Uterus (tissue), 2 donors: Measurements from ENCODE around the gene PTPN14.

Experiments used
- POLR2A ChIP-seq, 2 donors: fragments of 450-650 bp; IDR thresholded peaks; one replicate each; pipeline ENCODE4 v1.6.1; 2016; ENCODE audit warnings: antibody characterized with exemption in 2 of 2, mild to moderate bottlenecking in 1 of 2, moderate library complexity in 1 of 2
- TF ChIP-seq, protein P1 (sequence below), 4 experiments: fragments of 200-600 bp in 2 of 4; fragments of 450-650 bp in 2 of 4; sonication (generic) in 2 of 4; IDR thresholded peaks; one replicate each; pipeline ENCODE4 v1.5.1; 2016 to 2019; ENCODE audit warnings: antibody characterized with exemption in 4 of 4, mild to moderate bottlenecking in 2 of 4, moderate library complexity in 1 of 4

DNA sequence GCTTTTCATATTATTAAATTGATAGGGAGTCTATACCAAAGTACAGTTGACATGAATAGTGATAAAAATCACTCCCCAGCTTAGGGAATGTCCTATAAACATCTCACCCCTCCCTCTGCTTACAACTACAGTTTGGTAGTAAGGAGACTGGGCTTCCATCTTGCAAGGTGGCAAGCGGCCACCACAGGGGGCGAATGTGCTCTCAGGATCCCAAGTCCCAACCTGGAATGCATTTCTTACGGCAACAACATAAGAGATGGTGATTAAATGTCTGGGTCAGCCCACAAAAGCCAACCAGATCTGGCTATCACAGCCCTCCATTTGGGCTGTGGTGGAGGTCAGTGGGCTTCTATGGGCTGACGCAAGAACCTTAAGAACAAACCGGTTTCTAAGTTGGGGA, 202.4 kb downstream of the PTPN14 start:
- TF ChIP-seq, protein P1, sequence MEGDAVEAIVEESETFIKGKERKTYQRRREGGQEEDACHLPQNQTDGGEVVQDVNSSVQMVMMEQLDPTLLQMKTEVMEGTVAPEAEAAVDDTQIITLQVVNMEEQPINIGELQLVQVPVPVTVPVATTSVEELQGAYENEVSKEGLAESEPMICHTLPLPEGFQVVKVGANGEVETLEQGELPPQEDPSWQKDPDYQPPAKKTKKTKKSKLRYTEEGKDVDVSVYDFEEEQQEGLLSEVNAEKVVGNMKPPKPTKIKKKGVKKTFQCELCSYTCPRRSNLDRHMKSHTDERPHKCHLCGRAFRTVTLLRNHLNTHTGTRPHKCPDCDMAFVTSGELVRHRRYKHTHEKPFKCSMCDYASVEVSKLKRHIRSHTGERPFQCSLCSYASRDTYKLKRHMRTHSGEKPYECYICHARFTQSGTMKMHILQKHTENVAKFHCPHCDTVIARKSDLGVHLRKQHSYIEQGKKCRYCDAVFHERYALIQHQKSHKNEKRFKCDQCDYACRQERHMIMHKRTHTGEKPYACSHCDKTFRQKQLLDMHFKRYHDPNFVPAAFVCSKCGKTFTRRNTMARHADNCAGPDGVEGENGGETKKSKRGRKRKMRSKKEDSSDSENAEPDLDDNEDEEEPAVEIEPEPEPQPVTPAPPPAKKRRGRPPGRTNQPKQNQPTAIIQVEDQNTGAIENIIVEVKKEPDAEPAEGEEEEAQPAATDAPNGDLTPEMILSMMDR (IDR thresholded peaks at IDR 0.05) = no peak
- TF ChIP-seq POLR2A (IDR thresholded peaks at IDR 0.05) = no peak
